IMR-90 (cell line): ENCODE results near the gene RXFP4. TPM values are rescaled to one million over a fixed set of nuclear protein-coding genes. Genes with fewer than 3 reads are reported as not detected.

Experiments
- ATAC-seq: fragments of 200-7000 bp; cut with Tn5 transposase; 2 replicates; pipeline ENCODE4 v1.9.1; 2020; ENCODE audit warnings: low read depth, mild to moderate bottlenecking, moderate library complexity
- BruUV-seq: library from RNA; stranded (reverse); fragments of 400-500 nt; replicated peaks from 2 replicates; lab custom pipeline; 2021; lab: Mats Ljungman, UMichigan
- CTCF ChIA-PET: fragments of 300-600 bp; formaldehyde crosslinking; extraction: SDS; loops from one replicate; lab custom pipeline; 2021; ENCODE audit warnings: antibody characterized with exemption; lab: Yijun Ruan, JAX
- POLR2A ChIA-PET: fragments of 300-600 bp; sonication (Branson Sonifier 250); formaldehyde crosslinking; loops from one replicate; lab custom pipeline; 2022; ENCODE audit warnings: antibody characterized with exemption; ENCODE audit not compliant: unreplicated experiment; lab: Charles Lee
- DNase-seq: peaks from one replicate; pipeline ENCODE4 v3.0.0; 2013
- H2AFZ ChIP-seq: replicated peaks from 2 replicates; pipeline ENCODE3; 2013; ENCODE audit warnings: low read length, mild to moderate bottlenecking; ENCODE audit not compliant: poor library complexity
- H2AK5ac ChIP-seq: 2 replicates; pipeline ENCODE4 v1.6.1; 2013; ENCODE audit warnings: low read depth, low read length, inconsistent platforms
- H2AK9ac ChIP-seq: replicated peaks from 2 replicates; pipeline ENCODE3; 2013; ENCODE audit warnings: mild to moderate bottlenecking, low read depth, low read length, moderate library complexity; ENCODE audit not compliant: poor library complexity
- H2BK120ac ChIP-seq: 2 replicates; pipeline ENCODE4 v1.6.1; 2013; ENCODE audit warnings: low read depth, low read length, inconsistent platforms
- H2BK15ac ChIP-seq: 3 replicates; pipeline ENCODE4 v1.6.1; 2013; ENCODE audit warnings: low read depth, low read length, inconsistent platforms
- H2BK20ac ChIP-seq: 2 replicates; pipeline ENCODE4 v1.6.1; 2013; ENCODE audit warnings: low read depth, mild to moderate bottlenecking, inconsistent platforms, low read length, moderate library complexity
- H2BK5ac ChIP-seq: 2 replicates; pipeline ENCODE4 v1.6.1; 2013; ENCODE audit warnings: mild to moderate bottlenecking, low read depth, low read length, inconsistent platforms; ENCODE audit not compliant: poor library complexity, severe bottlenecking
- H3K14ac ChIP-seq: replicated peaks from 2 replicates; pipeline ENCODE4 v1.6.1; 2013; ENCODE audit warnings: low read depth, low read length, inconsistent platforms
- H3K18ac ChIP-seq: 2 replicates; pipeline ENCODE4 v1.6.1; 2013; ENCODE audit warnings: low read depth, low read length, control low read depth
- H3K23ac ChIP-seq: 2 replicates; pipeline ENCODE4 v1.6.1; 2013; ENCODE audit warnings: low read depth, low read length, inconsistent platforms
- H3K27ac ChIP-seq: 2 replicates; pipeline ENCODE4 v1.5.1; 2013; ENCODE audit warnings: mild to moderate bottlenecking, control low read depth, low read length; ENCODE audit not compliant: insufficient read depth
- H3K27me3 ChIP-seq: 2 replicates; pipeline ENCODE4 v1.6.1; 2013; ENCODE audit warnings: low read length; ENCODE audit not compliant: control insufficient read depth, insufficient read depth
- H3K36me3 ChIP-seq: 2 replicates; pipeline ENCODE4 v1.6.1; 2013; ENCODE audit warnings: low read length, mixed read lengths; ENCODE audit not compliant: control insufficient read depth, insufficient read depth
- H3K4ac ChIP-seq: 2 replicates; pipeline ENCODE4 v1.6.1; 2013; ENCODE audit warnings: low read depth, low read length, inconsistent platforms
- H3K4me1 ChIP-seq: 2 replicates; pipeline ENCODE4 v1.6.1; 2013; ENCODE audit warnings: low read length, mixed read lengths; ENCODE audit not compliant: control insufficient read depth, insufficient read depth
- H3K4me2 ChIP-seq: 2 replicates; pipeline ENCODE4 v1.6.1; 2013; ENCODE audit warnings: low read depth, mild to moderate bottlenecking, control low read depth, low read length, moderate library complexity
- H3K4me3 ChIP-seq: 2 replicates; pipeline ENCODE4 v1.5.1; 2013; ENCODE audit warnings: low read depth, mild to moderate bottlenecking, control low read depth, low read length, moderate library complexity; ENCODE audit not compliant: insufficient read depth
- H3K56ac ChIP-seq: 2 replicates; pipeline ENCODE4 v1.6.1; 2013; ENCODE audit warnings: low read length, inconsistent platforms; ENCODE audit not compliant: insufficient read depth; ENCODE audit errors: extremely low read depth
- H3K79me1 ChIP-seq, 2 experiments: 2 replicates each; pipeline ENCODE4 v1.6.1; 2013; ENCODE audit warnings: low read length in 2 of 2, inconsistent platforms in 1 of 2, low read depth in 1 of 2
- H3K9ac ChIP-seq: 2 replicates; pipeline ENCODE4 v1.6.1; 2013; ENCODE audit warnings: low read depth, low read length, control low read depth
- H3K9me1 ChIP-seq: 2 replicates; pipeline ENCODE4 v1.6.1; 2013; ENCODE audit warnings: low read length, inconsistent platforms; ENCODE audit not compliant: insufficient read depth
- H3K9me3 ChIP-seq: 2 replicates; pipeline ENCODE4 v1.6.1; 2013; ENCODE audit warnings: low read length; ENCODE audit not compliant: control insufficient read depth, insufficient read depth
- H4K20me1 ChIP-seq: 2 replicates; pipeline ENCODE4 v1.6.1; 2013; ENCODE audit warnings: low read length, inconsistent platforms; ENCODE audit not compliant: insufficient read depth
- H4K5ac ChIP-seq: 2 replicates; pipeline ENCODE4 v1.6.1; 2013; ENCODE audit warnings: mild to moderate bottlenecking, low read depth, low read length, control low read depth
- H4K8ac ChIP-seq, 2 experiments: 2 replicates each; pipeline ENCODE4 v1.6.1; 2013; ENCODE audit warnings: low read depth in 2 of 2, low read length in 2 of 2, control low read depth in 1 of 2, inconsistent platforms in 1 of 2
- H4K91ac ChIP-seq: 2 replicates; pipeline ENCODE4 v1.6.1; 2013; ENCODE audit warnings: low read depth, low read length, inconsistent platforms; ENCODE audit not compliant: insufficient read depth
- CEBPB ChIP-seq: IDR thresholded peaks from 2 replicates; pipeline ENCODE4 v1.6.1; 2012; ENCODE audit warnings: low read depth, low read length, improper control_type of control experiment
- CHD1 ChIP-seq: IDR thresholded peaks from 2 replicates; pipeline ENCODE4 v1.6.1; 2012; ENCODE audit warnings: low read depth, low read length, improper control_type of control experiment
- MAFK ChIP-seq: IDR thresholded peaks from 2 replicates; pipeline ENCODE4 v1.6.1; 2012; ENCODE audit warnings: low read depth, low read length, improper control_type of control experiment
- MAZ ChIP-seq: IDR thresholded peaks from 2 replicates; pipeline ENCODE4 v1.6.1; 2012; ENCODE audit warnings: low read depth, mild to moderate bottlenecking, low read length, improper control_type of control experiment, moderate library complexity, borderline replicate concordance
- MXI1 ChIP-seq: IDR thresholded peaks from 2 replicates; pipeline ENCODE4 v1.6.1; 2012; ENCODE audit warnings: low read depth, mild to moderate bottlenecking, low read length, moderate library complexity, borderline replicate concordance
- NFE2L2 ChIP-seq: fragments of 150-350 bp; IDR thresholded peaks from 2 replicates; pipeline ENCODE4 v1.6.1; 2016; ENCODE audit warnings: low read depth, mild to moderate bottlenecking, low read length
- RAD21 ChIP-seq: IDR thresholded peaks from 2 replicates; pipeline ENCODE4 v1.6.1; 2012; ENCODE audit warnings: low read length, improper control_type of control experiment
- RCOR1 ChIP-seq: IDR thresholded peaks from 2 replicates; pipeline ENCODE4 v1.6.1; 2012; ENCODE audit warnings: mild to moderate bottlenecking, low read length, improper control_type of control experiment; ENCODE audit not compliant: insufficient replicate concordance
- SMC3 ChIP-seq: fragments of 150-350 bp; IDR thresholded peaks from 2 replicates; pipeline ENCODE4 v1.6.1; 2016; ENCODE audit warnings: low read depth, mild to moderate bottlenecking, antibody characterized with exemption, low read length, moderate library complexity
- WGBS, 2 experiments: methylation state at CpG; one replicate each; pipeline versions ENCODE4 v1.1.5 to v1.1.7; 2013; ENCODE audit warnings: missing lambda C conversion rate in 2 of 2; ENCODE audit not compliant: insufficient read length in 1 of 2; ENCODE audit errors: extremely low coverage in 2 of 2; 5-methylcytosine and 5-hydroxymethylcytosine counted together
- dilution Hi-C: fragments of 300-500 bp; cut with HindIII; formaldehyde crosslinking; loops from one replicate; pipeline ENCODE4 v1.14.3; 2018; ENCODE audit warnings: low sequenced_read_pairs; ENCODE audit not compliant: unreplicated experiment
- in situ Hi-C: fragments of 300-500 bp; cut with MboI; formaldehyde crosslinking; loops from 3 replicates; pipeline ENCODE4 v1.14.3; 2019; ENCODE audit warnings: low sequenced_read_pairs, inconsistent platforms, mixed read lengths
- intact Hi-C: fragments of 100-400 bp; cut with micrococcal nuclease; formaldehyde crosslinking; loops from 2 replicates; pipeline ENCODE4 v1.10.0; 2022
- polyA plus RNA-seq, 3 experiments: library from polyadenylated mRNA; depleted of rRNA; stranded (reverse); fragments of >200 nt; gene quantifications; 2 replicates each; pipeline ENCODE4 v1.2.3, GENCODE V29; 2012; ENCODE audit warnings: low replicate concordance in 1 of 3
- total RNA-seq: library from RNA; depleted of rRNA; stranded (reverse); fragments of >200 nt; gene quantifications from 2 replicates; pipeline ENCODE4 v1.2.3, GENCODE V29; 2012
- TF ChIP-seq, protein P1 (sequence below): conservative IDR thresholded peaks from 2 replicates; pipeline ENCODE4 v1.5.1; 2012; ENCODE audit warnings: mild to moderate bottlenecking, low read depth, low read length, improper control_type of control experiment

Gene RXFP4
- total and polyA plus RNA-seq, 2 of the 4 experiments (the other 2 are of a cell fraction), result not detected

DNA sequence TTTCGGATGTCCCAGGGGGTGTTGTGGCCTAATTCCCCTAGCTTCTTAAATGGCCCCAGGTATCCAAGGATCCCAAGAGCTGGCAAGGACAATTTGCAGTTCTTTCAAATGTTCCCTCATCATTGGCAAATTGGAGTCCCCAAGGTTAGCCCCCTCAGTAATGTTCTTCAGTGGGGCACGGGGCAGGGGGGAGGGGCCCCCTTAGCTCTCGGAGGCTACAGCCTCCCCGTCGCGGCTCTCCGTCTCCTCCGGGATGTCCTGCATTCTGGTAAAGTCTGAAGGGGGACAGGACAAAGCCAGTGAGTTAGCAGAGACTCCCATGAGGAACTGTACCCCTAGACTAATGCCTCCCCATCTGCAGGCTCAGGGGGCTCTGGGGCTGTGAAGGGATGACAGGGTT, 6.3 kb downstream of the RXFP4 start:
- peaks cover 11% of the 10 kb centered on the region; the same call in 1 of the 2 replicates for H3K9me1 ChIP-seq
- H3K9ac ChIP-seq, result no peak overlapping the region
- ChIA-PET POLR2A (no interaction called here), CTCF (interaction anchor here (0.6 kb wide), 1 partner anchor 9 kb away, joined by 3 read pairs; no protein-coding TSS in a partner anchor)
- no peaks in the 10 kb centered on the region for H3K9me3 ChIP-seq
- H3K23ac ChIP-seq, result no peak overlapping the region
- dilution Hi-C loops, result no loop called here
- no peak overlapping the region for H3K4me3 ChIP-seq
- BruUV-seq, result no TSS peak
- in situ Hi-C loops, result no loop called here
- no peak overlapping the region for H3K56ac ChIP-seq
- no peak overlapping the region for H3K4ac ChIP-seq
- no peak overlapping the region for H4K5ac ChIP-seq
- peaks cover 42% of the 10 kb centered on the region; the same call in 1 of the 2 replicates for H4K20me1 ChIP-seq
- H4K8ac ChIP-seq, result no peak overlapping the region
- H2AFZ ChIP-seq, result no peak overlapping the region
- no peak overlapping the region for H2BK120ac ChIP-seq
- WGBS, 2 experiments, result no CpG with 5 or more reads among the region's 8 CpGs
- no peak overlapping the region for H3K14ac ChIP-seq
- no peak overlapping the region for H2BK20ac ChIP-seq
- no peak overlapping the region for H3K18ac ChIP-seq
- ATAC-seq (no peak), DNase-seq (no peak)
- TF ChIP-seq MAZ (no peak), MAFK (no peak), CEBPB (no peak), CHD1 (no peak), MXI1 (no peak), NFE2L2 (no peak), RAD21 (no peak), RCOR1 (no peak), SMC3 (no peak)
- TF ChIP-seq, protein P1, sequence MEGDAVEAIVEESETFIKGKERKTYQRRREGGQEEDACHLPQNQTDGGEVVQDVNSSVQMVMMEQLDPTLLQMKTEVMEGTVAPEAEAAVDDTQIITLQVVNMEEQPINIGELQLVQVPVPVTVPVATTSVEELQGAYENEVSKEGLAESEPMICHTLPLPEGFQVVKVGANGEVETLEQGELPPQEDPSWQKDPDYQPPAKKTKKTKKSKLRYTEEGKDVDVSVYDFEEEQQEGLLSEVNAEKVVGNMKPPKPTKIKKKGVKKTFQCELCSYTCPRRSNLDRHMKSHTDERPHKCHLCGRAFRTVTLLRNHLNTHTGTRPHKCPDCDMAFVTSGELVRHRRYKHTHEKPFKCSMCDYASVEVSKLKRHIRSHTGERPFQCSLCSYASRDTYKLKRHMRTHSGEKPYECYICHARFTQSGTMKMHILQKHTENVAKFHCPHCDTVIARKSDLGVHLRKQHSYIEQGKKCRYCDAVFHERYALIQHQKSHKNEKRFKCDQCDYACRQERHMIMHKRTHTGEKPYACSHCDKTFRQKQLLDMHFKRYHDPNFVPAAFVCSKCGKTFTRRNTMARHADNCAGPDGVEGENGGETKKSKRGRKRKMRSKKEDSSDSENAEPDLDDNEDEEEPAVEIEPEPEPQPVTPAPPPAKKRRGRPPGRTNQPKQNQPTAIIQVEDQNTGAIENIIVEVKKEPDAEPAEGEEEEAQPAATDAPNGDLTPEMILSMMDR, result no peak
- H4K91ac ChIP-seq, result no peak overlapping the region
- H2BK5ac ChIP-seq, result no peak overlapping the region
- peaks cover 66% of the 10 kb centered on the region for H3K36me3 ChIP-seq
- no peak overlapping the region for H2AK9ac ChIP-seq
- peaks cover 1% of the 10 kb centered on the region; the same call in 1 of the 2 replicates for H3K4me1 ChIP-seq
- intact Hi-C loops, result no loop called here
- H3K27me3 ChIP-seq, result no peaks in the 10 kb centered on the region
- no peak overlapping the region for H2BK15ac ChIP-seq
- H3K27ac ChIP-seq, result no peak overlapping the region
- H3K4me2 ChIP-seq, result no peak overlapping the region
- H3K79me1 ChIP-seq, result peaks cover 18 to 43% of the 10 kb centered on the region in 2 experiments
- H2AK5ac ChIP-seq, result no peak overlapping the region
